Esophagus squamous epithelium (tissue), 4 donors: ENCODE data around the gene ZNF549.
"Not testable (repeated sequence)": the region's sequence is repeated elsewhere in the genome, so short reads cannot be mapped to it uniquely, and the experiment has no call there.

Source experiments
- POLR2A ChIP-seq, 4 donors: fragments of 450-650 bp; IDR thresholded peaks; one replicate each; pipeline ENCODE4 v1.6.1; 2017; ENCODE audit warnings: antibody characterized with exemption in 4 of 4, mild to moderate bottlenecking in 4 of 4, moderate library complexity in 3 of 4
- TF ChIP-seq, protein P1 (sequence below), 6 experiments: fragments of 450-650 bp in 4 of 6; fragments of 200-600 bp in 2 of 6; sonication (generic) in 2 of 6; IDR thresholded peaks; one replicate each; pipeline ENCODE4 v1.5.1; 2016 to 2019; ENCODE audit warnings: antibody characterized with exemption in 6 of 6, mild to moderate bottlenecking in 4 of 6, moderate library complexity in 4 of 6

DNA sequence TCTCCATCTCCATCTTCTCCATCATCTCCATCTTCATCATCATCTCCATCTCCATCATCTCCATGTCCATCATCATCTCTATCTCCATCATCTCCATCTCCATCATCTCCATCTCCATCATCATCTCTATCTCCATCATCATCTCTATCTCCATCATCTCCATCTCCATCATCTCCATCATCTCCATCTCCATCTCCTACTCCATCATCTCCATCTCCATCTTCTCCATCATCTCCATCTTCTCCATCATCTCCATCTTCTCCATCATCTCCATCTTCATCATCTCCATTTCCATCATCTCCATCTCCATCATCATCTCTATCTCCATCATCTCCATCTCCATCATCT, 27.9 kb upstream of the ZNF549 start:
- TF ChIP-seq, protein P1, sequence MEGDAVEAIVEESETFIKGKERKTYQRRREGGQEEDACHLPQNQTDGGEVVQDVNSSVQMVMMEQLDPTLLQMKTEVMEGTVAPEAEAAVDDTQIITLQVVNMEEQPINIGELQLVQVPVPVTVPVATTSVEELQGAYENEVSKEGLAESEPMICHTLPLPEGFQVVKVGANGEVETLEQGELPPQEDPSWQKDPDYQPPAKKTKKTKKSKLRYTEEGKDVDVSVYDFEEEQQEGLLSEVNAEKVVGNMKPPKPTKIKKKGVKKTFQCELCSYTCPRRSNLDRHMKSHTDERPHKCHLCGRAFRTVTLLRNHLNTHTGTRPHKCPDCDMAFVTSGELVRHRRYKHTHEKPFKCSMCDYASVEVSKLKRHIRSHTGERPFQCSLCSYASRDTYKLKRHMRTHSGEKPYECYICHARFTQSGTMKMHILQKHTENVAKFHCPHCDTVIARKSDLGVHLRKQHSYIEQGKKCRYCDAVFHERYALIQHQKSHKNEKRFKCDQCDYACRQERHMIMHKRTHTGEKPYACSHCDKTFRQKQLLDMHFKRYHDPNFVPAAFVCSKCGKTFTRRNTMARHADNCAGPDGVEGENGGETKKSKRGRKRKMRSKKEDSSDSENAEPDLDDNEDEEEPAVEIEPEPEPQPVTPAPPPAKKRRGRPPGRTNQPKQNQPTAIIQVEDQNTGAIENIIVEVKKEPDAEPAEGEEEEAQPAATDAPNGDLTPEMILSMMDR (IDR thresholded peaks at IDR 0.05) = not testable (repeated sequence)
- TF ChIP-seq POLR2A (IDR thresholded peaks at IDR 0.05) = not testable (repeated sequence)
